ENCODE results near the gene OPN4.

The OPN4 gene

DNA sequence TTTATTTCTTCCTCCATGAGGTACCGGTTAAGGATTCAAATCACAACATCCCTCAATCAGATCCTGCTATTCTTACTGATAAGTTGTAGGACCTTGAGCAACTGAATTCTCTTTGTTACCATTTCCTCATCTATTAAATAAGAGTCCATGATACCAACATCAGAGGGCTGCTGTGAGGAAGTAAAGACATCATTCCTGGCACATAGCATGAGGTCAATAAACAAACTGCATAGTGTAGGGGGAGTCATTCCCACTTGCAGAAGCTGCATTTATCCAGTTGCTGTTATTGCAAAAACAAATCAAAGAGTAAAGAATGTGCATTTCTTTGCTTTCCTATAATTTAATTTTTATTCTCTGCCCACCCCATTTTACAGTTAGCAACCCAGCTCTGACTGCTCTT is 50.8 kb downstream of the OPN4 start:
- DNase-seq: no peak

GRCh38 chr10:86705905-86706304 is 51.6 kb downstream of the OPN4 start:
- no peak for DNase-seq

DNA sequence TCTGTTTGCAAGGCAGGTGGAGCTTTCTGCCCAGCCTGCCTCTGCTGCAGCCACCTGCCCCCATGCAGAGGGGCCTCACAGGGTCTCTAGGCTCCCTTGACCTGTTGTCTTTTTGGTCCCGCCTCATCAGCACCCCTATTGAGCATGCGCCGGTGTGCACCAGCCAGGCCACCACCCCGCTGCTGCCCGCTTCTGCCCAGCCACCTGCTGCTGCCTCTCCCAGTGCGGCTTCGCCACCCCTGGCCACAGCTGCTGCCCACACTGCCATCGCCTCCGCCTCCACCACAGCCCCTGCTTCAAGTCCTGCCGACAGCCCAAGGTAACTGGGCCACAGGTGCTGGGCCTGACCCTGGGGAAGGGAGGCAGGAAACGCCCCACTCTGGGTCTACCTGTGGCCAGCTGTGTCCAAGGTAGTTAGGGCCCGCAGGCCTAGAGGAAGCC is 52.1 kb downstream of the OPN4 start:
- DNase-seq: no peak

DNA sequence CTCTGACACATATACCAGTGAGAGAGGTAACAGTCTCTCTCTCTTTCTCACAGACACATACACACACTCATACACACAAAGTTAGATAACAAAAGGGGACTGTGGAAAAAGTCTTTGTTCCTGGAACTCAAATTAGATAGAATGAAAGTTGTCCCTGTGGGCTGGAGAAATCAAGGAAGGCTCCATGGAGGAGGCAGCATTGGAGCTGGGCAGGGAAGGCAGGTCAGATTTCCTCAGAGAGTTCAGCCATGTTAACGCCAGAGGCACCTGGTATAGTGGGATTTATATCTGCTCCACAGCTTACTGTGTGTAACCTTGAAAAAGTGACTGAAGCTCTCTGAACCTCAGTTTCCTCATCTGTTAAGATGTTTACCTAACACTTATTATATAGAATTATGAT is 52.6 kb downstream of the OPN4 start:
- DNase-seq: no peak

DNA sequence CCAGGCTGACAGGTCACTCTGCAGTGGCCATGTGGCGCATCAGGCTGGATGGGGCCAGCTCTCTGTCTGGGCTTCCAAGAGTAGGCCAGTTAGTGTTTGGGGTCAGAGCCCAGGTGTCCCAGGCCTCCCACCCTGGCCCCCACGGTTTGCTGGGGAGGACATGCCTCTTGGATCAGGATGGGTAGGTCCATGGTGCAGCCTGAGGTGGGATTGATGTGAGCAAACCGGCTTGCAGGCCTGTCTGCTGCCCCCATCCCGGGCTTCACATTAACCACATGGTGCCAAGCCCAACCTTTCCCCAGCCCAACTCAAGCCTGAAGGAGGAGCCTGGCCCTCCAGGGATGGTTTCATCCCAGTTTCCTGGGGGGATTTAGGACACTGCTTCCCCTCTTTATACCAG is 53.2 kb downstream of the OPN4 start:
- DNase-seq: no peak

DNA sequence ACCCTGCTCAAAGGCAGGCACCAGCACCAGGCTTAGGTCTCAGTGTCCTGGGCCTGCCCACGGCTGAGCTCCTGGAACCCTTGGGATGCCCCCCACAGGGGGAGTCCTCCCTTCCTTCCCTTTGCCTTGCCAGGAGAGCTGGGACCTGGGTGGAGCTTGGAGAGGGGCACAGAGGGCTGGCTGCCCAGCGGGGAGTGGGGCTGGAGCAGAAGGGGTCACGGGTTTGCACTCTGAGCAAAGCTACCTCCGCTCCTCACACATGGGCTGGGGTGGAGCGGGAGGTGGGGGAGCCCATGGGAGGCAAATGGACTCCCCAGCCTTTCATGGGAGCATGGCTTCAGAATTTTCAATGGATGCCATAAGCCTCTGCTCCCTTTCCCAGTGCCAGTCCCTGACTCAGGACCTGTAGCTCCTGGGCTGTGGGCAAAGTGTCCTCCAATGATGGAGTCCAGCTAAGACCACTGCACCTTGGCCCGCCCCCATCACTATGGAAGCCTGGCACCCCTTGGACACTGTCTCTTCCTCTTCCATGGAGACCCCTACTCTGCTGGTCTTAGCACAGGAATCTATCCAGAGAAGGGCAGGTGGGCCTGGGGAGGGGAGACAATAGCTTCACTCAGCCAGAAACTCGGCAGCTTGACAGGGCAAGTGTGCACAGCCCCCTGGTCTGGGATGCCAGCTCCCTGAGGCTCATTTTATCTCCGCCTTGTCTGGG is 53.9 kb downstream of the OPN4 start:
- no peak for DNase-seq

DNA sequence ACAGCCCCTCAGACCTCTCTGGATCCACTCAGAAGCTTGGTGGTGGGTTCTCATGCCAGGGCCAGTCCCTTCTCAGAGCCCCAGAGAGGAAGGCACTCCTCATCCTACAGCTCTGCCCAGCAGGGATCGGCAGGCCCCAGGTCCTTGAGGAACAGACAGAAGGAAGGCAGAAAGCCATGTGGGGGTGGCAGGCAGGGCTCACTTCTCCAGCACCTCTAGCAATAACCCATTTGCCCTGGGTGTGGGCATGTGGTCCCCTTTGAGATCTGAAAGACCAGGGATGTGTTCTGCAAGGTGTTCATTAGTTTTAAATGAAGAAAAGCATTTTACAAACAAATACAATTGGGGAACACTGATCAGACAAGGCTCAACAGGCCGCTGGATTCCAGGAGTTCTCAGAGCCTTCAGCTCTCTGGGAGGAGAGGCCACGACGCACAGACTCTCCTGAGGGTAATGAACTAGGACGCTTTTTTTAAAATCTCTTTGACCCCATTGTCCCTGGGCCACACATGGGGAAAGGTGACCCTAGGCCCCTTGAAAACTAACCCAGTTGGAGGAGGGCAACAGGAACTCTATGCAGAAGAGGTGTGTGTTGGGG is 54.5 kb downstream of the OPN4 start:
- no peak for DNase-seq

DNA sequence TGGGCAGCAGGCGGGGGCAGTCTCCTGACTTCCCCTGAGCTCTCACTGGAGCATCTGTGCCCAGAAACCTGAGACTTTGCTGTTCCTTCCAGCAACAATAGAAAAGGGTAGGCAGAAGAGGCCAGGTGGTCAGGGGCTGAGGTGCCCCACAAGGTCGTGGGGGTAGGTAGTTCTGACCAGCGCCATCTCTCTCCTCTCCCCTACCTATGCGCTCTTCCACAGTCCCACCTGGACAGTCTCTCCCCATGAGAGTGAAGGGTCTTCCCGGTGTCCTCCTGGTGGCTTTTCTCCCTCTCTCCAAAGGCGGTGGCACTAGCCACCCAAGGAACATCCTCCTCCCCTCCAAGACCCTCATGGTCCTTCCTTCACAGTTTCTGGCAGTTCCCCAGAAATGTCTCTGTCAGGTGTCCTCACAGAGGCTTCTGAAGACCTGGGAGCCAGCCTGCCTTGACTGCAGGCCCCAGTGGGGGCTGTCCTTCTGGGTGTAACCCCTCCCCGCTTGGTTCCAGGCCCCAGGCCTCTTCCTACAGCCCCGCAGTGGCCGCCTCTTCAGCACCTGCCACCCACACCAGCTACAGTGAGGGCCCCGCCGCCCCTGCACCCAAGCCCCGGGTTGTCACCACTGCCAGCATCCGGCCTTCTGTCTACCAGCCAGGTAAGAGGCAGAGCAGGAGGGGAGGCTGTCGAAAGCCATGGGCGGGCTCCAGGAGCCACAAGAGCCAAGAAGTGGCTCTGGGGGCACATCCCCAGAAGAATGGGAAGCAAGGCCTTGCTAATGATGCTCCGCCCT is 55.2 kb downstream of the OPN4 start:
- DNase-seq: no peak

- DNase-seq: peak; percentile 86 to 88
These were observed 56.7 kb downstream of the OPN4 start for GRCh38 chr10:86710987-86711512.

GRCh38 chr10:86711513-86712316 is 57.4 kb downstream of the OPN4 start:
- peak in 1 of 2 donors; percentile 39 for DNase-seq

GRCh38 chr10:86712317-86712707 is 58.0 kb downstream of the OPN4 start:
- peak in 1 of 2 donors; percentile 18 for DNase-seq

DNA sequence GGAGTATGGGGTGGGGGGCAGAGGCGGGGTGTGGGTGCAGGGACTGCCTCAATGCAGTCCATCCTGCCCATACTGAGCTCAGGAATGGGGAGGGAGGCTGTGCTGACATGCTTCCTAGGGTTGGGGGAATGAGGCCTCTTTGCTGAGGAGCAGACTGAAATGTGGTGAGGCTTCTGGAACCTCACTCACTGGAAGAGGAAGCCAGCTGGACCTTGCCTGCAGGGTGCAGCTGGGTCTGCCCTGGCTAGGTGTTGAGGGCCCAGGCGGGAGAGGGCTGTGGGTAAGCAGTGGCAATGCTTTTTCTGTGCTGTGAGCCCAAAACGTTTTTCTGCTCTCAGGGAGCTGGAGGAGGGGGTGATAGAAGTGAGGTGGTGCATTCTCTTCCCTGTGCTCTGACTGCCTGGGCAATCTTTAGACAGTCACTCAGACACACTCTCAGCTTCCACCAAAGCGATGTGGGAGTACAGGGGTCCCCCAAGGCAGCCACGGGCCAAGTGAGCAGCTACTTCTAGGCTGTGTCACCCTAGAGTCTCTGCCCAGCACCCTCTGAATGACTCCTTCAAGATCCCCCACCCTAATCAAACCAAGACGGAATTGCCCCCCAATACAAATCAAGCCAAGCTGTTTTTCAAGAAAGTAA is 60.9 kb downstream of the OPN4 start:
- DNase-seq: no peak

- DNase-seq: no peak
These were observed 61.5 kb downstream of the OPN4 start for GRCh38 chr10:86715836-86716235.
